GM23338 (cell line): ENCODE results near the gene PDIA4.

ENCODE experiments used
- CREB1 ChIP-seq: fragments of 250-450 bp; sonication (Bioruptor Pico); IDR thresholded peaks from 2 replicates; pipeline ENCODE4 v1.5.0; 2020; ENCODE audit warnings: low read depth, mild to moderate bottlenecking, moderate library complexity
- EZH2 ChIP-seq: fragments of 200-600 bp; sonication (generic); IDR thresholded peaks from one replicate; pipeline ENCODE4 v1.8.0; 2017; ENCODE audit warnings: antibody characterized with exemption, mild to moderate bottlenecking, low read depth; ENCODE audit not compliant: unreplicated experiment
- EZH2phosphoT487 ChIP-seq: fragments of 200-600 bp; sonication (generic); IDR thresholded peaks from one replicate; pipeline ENCODE4 v1.8.1; 2018; ENCODE audit warnings: antibody characterized with exemption; ENCODE audit not compliant: unreplicated experiment
- POLR2AphosphoS5 ChIP-seq: IDR thresholded peaks from 2 replicates; pipeline ENCODE4 v1.6.1; 2016; ENCODE audit warnings: antibody characterized with exemption, low read depth
- TF ChIP-seq, protein P1 (sequence below), 2 experiments: fragments of 200-600 bp in 1 of 2; sonication (generic) in 1 of 2; conservative IDR thresholded peaks; 2 replicates each; pipeline versions ENCODE4 v1.5.1 to v1.6.1; 2016 to 2017; ENCODE audit warnings: antibody characterized with exemption in 2 of 2, low read depth in 2 of 2, mild to moderate bottlenecking in 2 of 2, moderate library complexity in 1 of 2
- TF ChIP-seq, protein P2 (sequence below): IDR thresholded peaks from one replicate; pipeline ENCODE4 v1.6.1; 2018; ENCODE audit warnings: antibody characterized with exemption; ENCODE audit not compliant: unreplicated experiment

DNA sequence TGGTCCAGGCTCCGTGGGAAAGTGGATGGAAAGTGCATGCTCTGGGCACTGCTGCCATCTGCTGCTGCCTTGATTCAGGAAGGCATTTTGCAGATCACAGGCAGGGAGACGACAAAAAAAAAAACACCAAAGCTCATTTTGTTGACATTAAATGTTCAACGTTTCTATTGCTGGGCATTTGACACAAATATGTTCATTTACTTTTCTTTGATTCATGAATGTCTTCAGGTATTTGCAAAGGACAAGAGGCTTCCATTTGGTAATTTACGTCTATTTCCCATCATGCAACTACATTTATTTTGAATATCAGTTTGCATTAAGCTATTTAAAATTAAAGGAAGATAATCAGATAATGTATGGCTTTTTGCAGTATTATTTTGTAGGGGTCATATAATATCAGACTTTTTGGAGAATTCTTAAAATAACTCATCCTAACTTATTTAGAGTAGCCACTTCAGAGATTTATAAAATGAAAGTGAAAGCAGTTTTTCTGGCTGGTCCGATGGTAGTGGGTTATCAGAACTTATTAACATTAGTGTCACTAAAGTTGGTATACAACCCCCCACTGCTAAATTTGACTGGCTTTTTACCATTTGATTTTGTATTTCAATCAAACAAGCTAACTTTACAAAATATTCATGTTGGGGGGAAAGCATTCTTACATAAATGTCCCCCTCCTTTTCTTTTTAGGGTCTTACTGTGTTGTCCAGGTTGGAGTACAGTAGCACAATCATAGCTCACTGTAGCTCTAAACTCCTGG, 65.3 kb downstream of the PDIA4 start:
- TF ChIP-seq, protein P1, sequence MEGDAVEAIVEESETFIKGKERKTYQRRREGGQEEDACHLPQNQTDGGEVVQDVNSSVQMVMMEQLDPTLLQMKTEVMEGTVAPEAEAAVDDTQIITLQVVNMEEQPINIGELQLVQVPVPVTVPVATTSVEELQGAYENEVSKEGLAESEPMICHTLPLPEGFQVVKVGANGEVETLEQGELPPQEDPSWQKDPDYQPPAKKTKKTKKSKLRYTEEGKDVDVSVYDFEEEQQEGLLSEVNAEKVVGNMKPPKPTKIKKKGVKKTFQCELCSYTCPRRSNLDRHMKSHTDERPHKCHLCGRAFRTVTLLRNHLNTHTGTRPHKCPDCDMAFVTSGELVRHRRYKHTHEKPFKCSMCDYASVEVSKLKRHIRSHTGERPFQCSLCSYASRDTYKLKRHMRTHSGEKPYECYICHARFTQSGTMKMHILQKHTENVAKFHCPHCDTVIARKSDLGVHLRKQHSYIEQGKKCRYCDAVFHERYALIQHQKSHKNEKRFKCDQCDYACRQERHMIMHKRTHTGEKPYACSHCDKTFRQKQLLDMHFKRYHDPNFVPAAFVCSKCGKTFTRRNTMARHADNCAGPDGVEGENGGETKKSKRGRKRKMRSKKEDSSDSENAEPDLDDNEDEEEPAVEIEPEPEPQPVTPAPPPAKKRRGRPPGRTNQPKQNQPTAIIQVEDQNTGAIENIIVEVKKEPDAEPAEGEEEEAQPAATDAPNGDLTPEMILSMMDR (conservative IDR thresholded peaks at IDR 0.05; ENCODE audit: low read depth in 2 of 2) = peak; percentile 85 to 93
- TF ChIP-seq POLR2AphosphoS5 = no peak
- no peak for TF ChIP-seq EZH2
- TF ChIP-seq CREB1 (CRISPR knock-in tag) = no peak
- TF ChIP-seq, protein P2, sequence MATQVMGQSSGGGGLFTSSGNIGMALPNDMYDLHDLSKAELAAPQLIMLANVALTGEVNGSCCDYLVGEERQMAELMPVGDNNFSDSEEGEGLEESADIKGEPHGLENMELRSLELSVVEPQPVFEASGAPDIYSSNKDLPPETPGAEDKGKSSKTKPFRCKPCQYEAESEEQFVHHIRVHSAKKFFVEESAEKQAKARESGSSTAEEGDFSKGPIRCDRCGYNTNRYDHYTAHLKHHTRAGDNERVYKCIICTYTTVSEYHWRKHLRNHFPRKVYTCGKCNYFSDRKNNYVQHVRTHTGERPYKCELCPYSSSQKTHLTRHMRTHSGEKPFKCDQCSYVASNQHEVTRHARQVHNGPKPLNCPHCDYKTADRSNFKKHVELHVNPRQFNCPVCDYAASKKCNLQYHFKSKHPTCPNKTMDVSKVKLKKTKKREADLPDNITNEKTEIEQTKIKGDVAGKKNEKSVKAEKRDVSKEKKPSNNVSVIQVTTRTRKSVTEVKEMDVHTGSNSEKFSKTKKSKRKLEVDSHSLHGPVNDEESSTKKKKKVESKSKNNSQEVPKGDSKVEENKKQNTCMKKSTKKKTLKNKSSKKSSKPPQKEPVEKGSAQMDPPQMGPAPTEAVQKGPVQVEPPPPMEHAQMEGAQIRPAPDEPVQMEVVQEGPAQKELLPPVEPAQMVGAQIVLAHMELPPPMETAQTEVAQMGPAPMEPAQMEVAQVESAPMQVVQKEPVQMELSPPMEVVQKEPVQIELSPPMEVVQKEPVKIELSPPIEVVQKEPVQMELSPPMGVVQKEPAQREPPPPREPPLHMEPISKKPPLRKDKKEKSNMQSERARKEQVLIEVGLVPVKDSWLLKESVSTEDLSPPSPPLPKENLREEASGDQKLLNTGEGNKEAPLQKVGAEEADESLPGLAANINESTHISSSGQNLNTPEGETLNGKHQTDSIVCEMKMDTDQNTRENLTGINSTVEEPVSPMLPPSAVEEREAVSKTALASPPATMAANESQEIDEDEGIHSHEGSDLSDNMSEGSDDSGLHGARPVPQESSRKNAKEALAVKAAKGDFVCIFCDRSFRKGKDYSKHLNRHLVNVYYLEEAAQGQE = no peak
- TF ChIP-seq EZH2phosphoT487 = no peak
